NCI-H146 treated with DMSO at 0.1 percent for 48 hours (cell line): ENCODE results near the gene B3GAT3.
A peak's percentile ranks its signal among the peaks of the same experiment; 100 is the strongest.
"Not testable (repeated sequence)": the region's sequence is repeated elsewhere in the genome, so short reads cannot be mapped to it uniquely, and the experiment has no call there.

Experiments
- DNase-seq: peaks from one replicate; lab custom pipeline; 2025; ENCODE audit not compliant: unreplicated experiment; lab: John Stamatoyannopoulos, UW

The B3GAT3 gene

DNA sequence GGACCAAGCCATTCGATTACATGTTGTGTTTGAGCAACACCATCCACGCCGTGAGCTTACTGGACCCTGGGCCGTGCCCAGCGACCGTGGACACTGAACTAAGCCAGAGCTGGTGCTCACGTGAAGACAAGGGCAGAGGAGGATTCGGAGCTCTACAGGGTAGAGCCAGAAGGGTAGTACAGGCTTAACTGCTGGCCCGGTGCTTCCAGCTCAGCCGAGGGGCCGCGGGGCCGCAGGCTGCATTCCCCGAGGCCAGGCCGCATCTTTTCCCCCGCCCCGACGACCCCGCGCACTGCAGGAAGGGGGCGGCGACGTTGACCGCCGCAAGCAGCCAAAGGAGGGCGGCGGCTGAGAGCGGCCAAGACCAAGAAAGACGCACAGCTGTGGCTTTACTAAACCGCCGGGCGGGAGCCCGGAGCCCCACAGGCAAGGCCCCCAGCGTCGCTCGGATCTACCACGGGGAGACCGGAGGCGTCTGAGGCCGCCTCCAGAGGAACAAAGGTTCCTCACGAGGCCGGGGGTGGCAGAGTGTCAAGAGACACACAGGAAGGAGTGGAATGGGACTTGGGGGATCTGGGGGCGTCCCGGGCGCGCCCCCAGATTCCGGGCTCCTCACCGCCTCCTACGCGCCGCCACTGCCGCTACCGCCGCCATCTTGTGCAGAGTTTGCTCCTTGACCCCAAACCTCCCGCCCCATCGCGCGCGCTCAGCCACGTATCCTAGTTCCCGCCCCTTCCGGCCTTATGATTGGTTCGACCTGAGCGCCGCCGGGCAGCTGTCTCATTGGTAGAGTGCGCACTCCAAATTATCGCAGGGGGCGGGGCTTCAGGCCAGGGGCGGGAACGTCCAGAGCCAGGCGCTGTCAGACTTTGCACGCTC, 24.4 kb upstream of the B3GAT3 start, which contains the start of gene GANAB:
Gene GANAB, minus strand, starts transcription at position 668 of the 879 bp plus-strand sequence. Its CDS starts 14 bp downstream, at position 654.
- DNase-seq = peak; percentile 93

- DNase-seq = no peak
These were observed 23.8 kb upstream of the B3GAT3 start for GRCh38 chr11:62645671-62645945.

DNA sequence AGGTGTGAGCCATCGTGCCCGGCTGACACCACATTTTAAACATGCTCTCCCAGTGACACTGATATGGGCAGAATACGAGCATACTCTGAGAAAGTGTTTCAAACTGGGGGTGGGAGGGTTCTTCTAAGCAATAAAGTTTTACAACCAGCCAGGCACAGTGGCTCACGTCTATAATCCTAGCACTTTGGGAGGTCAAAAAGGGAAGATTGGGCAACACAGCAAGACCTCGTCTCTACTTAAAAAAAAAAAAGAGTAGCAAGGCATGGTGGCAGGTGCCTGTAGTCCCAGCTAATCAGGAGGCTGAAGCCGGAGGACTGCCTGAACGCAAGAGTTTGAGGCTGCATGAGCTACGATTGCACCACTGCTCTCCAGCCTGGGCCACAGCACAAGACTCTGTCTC, 22.4 kb upstream of the B3GAT3 start:
- no peak for DNase-seq

DNA sequence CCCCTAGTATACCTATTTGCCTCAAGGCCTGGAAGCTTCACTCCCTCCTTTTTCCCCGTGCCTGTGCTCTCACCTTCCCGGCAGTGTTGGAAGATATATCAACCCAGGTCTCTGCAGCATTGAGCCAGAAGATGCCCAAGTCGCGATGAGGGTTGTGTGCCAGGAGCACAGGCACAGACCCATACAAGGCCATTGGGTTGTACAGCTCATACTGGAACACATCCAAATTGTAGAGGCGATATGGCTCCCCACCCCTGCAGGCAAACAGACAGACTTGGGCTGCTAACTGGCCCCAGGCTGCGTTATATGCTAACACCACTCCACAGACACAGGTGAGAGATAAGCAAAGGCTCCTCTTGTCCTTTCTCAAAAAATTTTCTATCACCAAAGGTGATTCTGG, 10.7 kb upstream of the B3GAT3 start:
- no peak for DNase-seq

DNA sequence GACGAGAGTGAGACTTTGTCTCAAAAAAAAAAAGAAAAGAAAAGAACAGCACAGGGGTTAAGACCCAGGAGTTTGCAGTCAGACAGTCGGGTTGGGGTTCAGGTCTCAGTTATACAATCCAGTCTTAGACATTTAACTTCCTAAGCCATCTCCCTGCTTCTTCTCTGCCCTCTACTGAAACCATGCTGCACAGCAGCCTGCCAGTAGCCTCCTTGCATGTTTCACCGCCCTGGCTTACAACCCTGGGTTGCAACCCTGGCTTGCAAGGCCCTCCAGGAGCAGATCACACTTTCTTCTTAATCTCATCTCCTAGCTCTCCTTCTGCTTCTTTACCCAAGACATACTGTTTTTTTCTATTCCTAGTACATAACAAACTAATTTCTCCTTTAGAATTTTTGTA, 5.9 kb upstream of the B3GAT3 start:
- no peak for DNase-seq

DNA sequence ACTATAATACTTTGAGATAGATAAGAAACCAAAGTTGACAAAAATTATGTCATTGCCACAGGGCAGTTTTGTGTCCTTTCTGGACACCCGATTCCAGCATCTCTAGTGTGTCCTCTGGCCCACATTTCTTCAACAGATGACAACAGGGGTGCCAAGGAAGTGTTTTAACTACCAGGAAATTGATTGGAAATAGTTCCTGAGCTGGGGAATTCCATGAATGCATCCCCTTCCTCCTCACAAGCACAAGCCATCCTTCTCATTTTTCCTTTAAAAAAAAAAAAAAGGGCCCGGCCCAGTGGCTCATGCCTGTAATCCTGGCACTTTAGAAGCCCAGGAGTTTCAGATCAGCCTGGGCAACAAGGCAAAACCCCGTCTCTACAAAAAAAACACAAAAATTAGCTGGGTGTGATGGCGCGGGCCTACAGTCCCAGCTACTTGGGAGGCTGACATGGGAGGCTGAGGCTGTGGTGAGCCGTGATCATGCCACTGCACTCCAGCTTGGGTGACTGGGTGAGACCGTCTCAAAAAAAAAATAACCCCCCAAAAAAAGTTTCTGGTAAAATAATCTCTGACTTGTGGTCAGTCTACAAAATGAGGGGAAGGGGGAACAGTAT, 797 bp upstream of the B3GAT3 start:
- no peak for DNase-seq

- DNase-seq = no peak
These were observed 689 bp downstream of the B3GAT3 start for GRCh38 chr11:62621027-62621566.

- not testable (repeated sequence) for DNase-seq
These were observed 4.8 kb downstream of the B3GAT3 start for GRCh38 chr11:62616957-62617356.

DNA sequence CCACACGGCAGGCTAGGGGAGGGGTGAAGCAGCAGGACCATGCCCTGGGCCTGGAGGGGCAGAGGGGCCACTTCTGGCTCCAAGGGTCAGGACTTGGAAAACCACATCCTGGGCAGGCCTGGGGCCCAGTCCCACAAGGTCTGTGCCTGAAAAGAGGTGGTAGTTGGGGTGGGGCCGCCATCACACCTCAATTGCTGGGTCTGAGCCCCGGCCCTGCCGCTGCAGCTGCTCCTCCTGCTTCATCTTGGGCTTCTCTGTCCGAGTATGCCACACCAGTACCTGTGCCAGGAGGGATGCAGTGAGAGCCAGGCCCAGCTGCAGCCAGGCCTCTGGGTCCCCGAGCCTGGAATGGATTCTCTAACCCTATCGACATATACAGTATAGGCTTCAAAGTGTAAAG, 6.3 kb downstream of the B3GAT3 start:
- no peak for DNase-seq

DNA sequence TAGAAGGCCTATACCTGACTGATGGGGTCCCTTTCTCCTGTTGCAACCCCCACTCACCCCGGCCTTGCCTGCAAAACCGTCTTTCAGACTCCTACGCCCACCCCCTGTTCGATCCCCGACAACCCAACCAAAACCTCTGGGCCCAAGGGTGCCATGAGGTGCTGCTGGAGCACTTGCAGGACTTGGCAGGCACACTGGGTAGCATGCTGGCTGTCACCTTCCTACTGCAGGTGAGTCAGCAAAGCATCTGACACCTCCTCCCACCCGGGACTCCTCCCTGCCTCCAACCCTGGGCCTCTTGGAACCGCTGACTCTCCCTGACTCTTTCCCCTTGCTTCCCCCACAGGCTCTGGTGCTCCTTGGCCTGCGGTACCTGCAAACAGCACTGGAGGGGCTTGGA, 7.5 kb downstream of the B3GAT3 start:
- no peak for DNase-seq

GRCh38 chr11:62613291-62613778, 8.5 kb downstream of the B3GAT3 start:
- no peak for DNase-seq

DNA sequence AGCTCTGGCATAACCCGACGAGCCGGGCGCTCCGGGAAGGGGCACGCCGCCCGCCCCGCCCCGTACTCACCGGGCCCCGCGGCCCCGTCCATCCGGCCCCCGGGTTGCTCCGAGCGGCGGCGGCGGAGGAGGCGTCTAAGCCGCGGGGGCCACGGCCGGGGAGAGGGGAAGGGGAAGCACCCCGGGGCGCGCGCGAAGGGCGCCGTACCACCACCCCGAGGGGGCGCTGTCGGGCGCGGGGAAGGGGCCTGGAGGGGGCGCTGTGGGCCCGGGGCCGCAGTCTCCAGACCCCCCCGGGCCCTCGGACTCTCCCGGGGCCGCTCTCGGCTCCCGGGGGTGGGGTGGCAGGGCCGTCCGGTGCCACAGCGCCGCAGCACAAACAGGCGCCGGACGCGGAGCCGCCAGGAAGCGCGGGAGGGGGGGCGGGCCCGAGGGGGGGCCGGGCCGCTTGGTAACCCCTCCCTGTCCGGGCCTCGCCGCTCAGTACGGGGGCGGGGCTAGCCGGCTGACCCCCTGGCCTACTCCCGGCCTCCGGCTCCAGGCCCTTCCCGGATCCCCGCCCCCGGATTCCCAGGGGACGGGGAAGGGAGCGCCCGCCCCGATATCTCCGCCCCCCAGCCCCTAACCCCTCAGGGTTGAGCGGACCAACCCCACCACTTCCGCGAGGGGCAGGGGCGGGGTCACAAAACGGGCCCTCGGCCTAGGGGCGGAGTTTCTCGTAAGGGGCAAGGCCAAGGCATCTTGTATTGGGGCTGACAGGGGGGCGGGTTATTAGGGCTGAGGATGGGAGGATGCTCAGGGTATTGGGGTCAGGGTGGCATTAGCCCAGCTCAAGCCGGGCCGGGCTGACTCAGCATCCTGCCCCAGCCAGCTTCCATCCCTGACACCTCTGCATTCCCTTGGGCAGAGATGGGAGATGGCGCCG, 9.2 kb downstream of the B3GAT3 start, which contains the start of the genes EML3 and ROM1:
Gene EML3, minus strand, starts transcription at position 410 of the 925 bp plus-strand sequence. Its CDS starts 318 bp downstream, at position 92.
Gene ROM1, plus strand, starts transcription at position 892 of the 925 bp plus-strand sequence. Its CDS starts 25 bp downstream, at position 917.
- peak; percentile 70 for DNase-seq

- DNase-seq = peak; percentile 16
These were observed 10.0 kb downstream of the B3GAT3 start for GRCh38 chr11:62611705-62612365.

DNA sequence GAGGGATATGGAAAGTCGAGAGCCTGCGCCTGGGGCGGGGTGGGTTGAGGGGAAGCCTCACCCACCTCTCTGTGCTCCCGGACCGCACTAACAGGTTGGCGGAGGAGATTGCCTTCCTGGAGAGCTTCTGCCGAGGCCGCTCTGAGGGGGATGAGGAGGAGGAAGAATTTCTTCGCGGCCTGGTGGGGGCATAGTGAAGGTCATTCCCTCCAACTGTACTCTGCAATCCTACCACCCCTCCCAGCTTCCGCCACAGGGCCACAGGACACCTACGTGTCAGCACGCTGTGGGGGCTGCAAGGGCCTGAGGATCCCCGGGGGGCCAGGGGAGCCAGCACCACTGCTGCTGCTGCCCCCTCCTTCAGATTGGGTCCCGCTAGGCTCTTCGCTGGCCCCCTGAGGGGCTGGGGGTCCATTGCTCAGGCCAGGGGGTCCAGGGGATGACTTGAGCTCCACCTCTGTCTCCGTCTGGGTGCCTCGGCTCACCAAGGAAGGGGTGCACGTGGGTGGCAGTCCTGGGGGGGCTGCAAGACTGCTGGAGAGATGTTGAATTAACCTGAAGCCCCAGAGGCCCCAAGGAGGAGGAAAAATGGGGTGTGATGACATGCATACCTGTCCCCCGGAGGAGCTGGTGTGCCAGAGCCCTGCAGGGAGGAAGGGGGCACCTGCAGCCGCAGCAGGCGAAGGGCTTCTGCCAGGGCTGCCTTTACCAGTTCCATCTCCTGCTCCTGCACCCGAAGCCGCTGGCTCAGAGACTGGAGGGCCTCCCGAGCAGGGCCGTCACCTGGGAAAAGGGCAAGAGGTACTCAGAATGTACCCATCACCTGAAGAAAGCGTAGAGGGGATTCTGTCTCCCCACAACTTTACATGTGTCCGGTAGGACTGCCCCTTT, 10.7 kb downstream of the B3GAT3 start:
- no peak for DNase-seq

GRCh38 chr11:62610403-62610802, 11.4 kb downstream of the B3GAT3 start:
- no peak for DNase-seq

GRCh38 chr11:62608776-62609175, 13.0 kb downstream of the B3GAT3 start:
- no peak for DNase-seq

- DNase-seq = no peak
These were observed 14.1 kb downstream of the B3GAT3 start for GRCh38 chr11:62607714-62608113.

- no peak for DNase-seq
These were observed 15.9 kb downstream of the B3GAT3 start for GRCh38 chr11:62605902-62606301.

GRCh38 chr11:62605467-62605866, 16.3 kb downstream of the B3GAT3 start:
- no peak for DNase-seq
